ENCODE measurements around the gene ARSJ.

GRCh38 chr4:113952452-113953029 lies 26.9 kb downstream of the ARSJ start:
- TF ChIP-seq, protein P1, sequence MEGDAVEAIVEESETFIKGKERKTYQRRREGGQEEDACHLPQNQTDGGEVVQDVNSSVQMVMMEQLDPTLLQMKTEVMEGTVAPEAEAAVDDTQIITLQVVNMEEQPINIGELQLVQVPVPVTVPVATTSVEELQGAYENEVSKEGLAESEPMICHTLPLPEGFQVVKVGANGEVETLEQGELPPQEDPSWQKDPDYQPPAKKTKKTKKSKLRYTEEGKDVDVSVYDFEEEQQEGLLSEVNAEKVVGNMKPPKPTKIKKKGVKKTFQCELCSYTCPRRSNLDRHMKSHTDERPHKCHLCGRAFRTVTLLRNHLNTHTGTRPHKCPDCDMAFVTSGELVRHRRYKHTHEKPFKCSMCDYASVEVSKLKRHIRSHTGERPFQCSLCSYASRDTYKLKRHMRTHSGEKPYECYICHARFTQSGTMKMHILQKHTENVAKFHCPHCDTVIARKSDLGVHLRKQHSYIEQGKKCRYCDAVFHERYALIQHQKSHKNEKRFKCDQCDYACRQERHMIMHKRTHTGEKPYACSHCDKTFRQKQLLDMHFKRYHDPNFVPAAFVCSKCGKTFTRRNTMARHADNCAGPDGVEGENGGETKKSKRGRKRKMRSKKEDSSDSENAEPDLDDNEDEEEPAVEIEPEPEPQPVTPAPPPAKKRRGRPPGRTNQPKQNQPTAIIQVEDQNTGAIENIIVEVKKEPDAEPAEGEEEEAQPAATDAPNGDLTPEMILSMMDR (IDR thresholded peaks at IDR 0.05) = peak; percentile 70 to 92 (median 72)
- TF ChIP-seq POLR2A (IDR thresholded peaks at IDR 0.05) = no peak

Measured in right lobe of liver (tissue), 4 donors.